Measurements from ENCODE around the gene CUL9.
"Not testable (repeated sequence)": the region's sequence is repeated elsewhere in the genome, so short reads cannot be mapped to it uniquely, and the experiment has no call there.

CUL9 gene

GRCh38 chr6:43181942-43182860 is at the start of gene CUL9:
Gene CUL9 (plus strand): TSS chr6:43182196. CDS start chr6:43184311, 2,115 bp downstream.
- peak; percentile 89 for DNase-seq (ENCODE audit: low spot score)

GRCh38 chr6:43138267-43138666 is 43.7 kb upstream of the CUL9 start:
- no peak for DNase-seq (ENCODE audit: low spot score)

GRCh38 chr6:43139973-43140372 is 42.0 kb upstream of the CUL9 start:
- not testable (repeated sequence) for DNase-seq (ENCODE audit: low spot score)

- DNase-seq (ENCODE audit: low spot score): no peak
Observed at GRCh38 chr6:43141644-43142043, 40.4 kb upstream of the CUL9 start.

GRCh38 chr6:43142101-43142500 is 39.9 kb upstream of the CUL9 start:
- DNase-seq (ENCODE audit: low spot score): no peak

GRCh38 chr6:43143235-43144128 is 38.5 kb upstream of the CUL9 start:
- DNase-seq (ENCODE audit: low spot score): peak; percentile 95

GRCh38 chr6:43144879-43145278 is 37.1 kb upstream of the CUL9 start:
- no peak for DNase-seq (ENCODE audit: low spot score)

GRCh38 chr6:43146261-43146660 is 35.7 kb upstream of the CUL9 start:
- no peak for DNase-seq (ENCODE audit: low spot score)

- DNase-seq (ENCODE audit: low spot score): no peak
Observed at GRCh38 chr6:43146709-43147688, 35.0 kb upstream of the CUL9 start.

GRCh38 chr6:43147691-43148477 is 34.1 kb upstream of the CUL9 start:
- no peak for DNase-seq (ENCODE audit: low spot score)

- DNase-seq (ENCODE audit: low spot score): peak; percentile 49
Observed at GRCh38 chr6:43149265-43149664, 32.7 kb upstream of the CUL9 start.

GRCh38 chr6:43150051-43150751 is 31.8 kb upstream of the CUL9 start:
- no peak for DNase-seq (ENCODE audit: low spot score)

GRCh38 chr6:43159599-43159998 is 22.4 kb upstream of the CUL9 start:
- no peak for DNase-seq (ENCODE audit: low spot score)

GRCh38 chr6:43163899-43164298 is 18.1 kb upstream of the CUL9 start:
- DNase-seq (ENCODE audit: low spot score): no peak

GRCh38 chr6:43170417-43170930 is 11.5 kb upstream of the CUL9 start:
- DNase-seq (ENCODE audit: low spot score): peak; percentile 85

GRCh38 chr6:43170931-43171706 is 10.9 kb upstream of the CUL9 start, which contains the start of gene SRF:
Gene SRF (plus strand): TSS chr6:43171269. CDS start chr6:43171657, 388 bp downstream.
- DNase-seq (ENCODE audit: low spot score): peak; percentile 94

GRCh38 chr6:43171707-43172103 is 10.3 kb upstream of the CUL9 start:
- no peak for DNase-seq (ENCODE audit: low spot score)

GRCh38 chr6:43172104-43173007 is 9.6 kb upstream of the CUL9 start:
- peak; percentile 31 for DNase-seq (ENCODE audit: low spot score)
